Measurements from ENCODE around the gene CDKAL1. TPM values are rescaled to one million over a fixed set of nuclear protein-coding genes. Genes with fewer than 3 reads are reported as not detected.

CDKAL1 gene
- total RNA-seq, 1 donor, result 20.0 TPM

DNA sequence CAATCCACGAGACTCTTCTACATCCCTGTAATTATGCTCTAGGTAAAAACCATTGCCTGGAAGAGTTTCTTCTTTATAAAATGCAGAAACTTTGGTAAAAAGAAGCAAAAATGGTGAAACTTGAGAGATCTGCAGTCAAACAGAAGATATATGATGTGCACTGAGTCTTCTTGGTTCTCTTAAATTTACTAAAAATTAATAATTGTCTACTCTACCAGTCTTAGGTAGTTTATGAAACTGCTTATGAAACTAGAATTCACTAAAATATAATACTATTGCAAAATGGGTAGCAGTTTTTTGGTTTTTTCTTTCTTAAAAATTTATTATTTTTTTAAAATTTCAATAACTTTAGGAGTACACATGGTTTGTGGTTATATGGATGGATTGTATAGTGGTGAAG lies 540.2 kb downstream of the CDKAL1 start:
- H3K4me3 ChIP-seq (ENCODE audit: low read depth, low read length), result no peak overlapping the region
- TF ChIP-seq, protein P1, sequence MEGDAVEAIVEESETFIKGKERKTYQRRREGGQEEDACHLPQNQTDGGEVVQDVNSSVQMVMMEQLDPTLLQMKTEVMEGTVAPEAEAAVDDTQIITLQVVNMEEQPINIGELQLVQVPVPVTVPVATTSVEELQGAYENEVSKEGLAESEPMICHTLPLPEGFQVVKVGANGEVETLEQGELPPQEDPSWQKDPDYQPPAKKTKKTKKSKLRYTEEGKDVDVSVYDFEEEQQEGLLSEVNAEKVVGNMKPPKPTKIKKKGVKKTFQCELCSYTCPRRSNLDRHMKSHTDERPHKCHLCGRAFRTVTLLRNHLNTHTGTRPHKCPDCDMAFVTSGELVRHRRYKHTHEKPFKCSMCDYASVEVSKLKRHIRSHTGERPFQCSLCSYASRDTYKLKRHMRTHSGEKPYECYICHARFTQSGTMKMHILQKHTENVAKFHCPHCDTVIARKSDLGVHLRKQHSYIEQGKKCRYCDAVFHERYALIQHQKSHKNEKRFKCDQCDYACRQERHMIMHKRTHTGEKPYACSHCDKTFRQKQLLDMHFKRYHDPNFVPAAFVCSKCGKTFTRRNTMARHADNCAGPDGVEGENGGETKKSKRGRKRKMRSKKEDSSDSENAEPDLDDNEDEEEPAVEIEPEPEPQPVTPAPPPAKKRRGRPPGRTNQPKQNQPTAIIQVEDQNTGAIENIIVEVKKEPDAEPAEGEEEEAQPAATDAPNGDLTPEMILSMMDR (IDR thresholded peaks at IDR 0.05; ENCODE audit: insufficient read depth, low read length), result no peak
- DNase-seq (ENCODE audit: low read depth), result no peak

DNA sequence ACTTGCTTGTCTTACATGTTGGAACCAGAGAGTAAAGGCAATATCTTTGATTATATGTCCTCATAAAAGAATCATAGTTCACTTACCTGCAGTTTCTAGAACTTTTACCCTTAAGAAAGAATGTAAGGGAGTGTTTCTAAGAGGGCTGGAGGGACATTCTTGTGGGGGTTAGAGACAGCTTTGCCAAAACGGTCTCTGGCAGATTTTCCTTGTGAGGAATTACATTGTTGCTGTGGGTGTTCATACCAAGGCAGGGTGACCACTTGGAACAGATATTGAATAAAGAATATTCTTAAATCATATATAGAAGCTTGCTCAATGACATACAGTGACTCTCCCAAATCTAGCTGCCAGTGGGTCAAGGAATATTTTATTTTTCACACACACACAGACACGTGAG lies 541.7 kb downstream of the CDKAL1 start:
- DNase-seq (ENCODE audit: low read depth), result peak; percentile 3
- no peak overlapping the region for H3K4me3 ChIP-seq (ENCODE audit: low read depth, low read length)
- TF ChIP-seq, protein P1 (IDR thresholded peaks at IDR 0.05; ENCODE audit: insufficient read depth, low read length), result no peak

DNA sequence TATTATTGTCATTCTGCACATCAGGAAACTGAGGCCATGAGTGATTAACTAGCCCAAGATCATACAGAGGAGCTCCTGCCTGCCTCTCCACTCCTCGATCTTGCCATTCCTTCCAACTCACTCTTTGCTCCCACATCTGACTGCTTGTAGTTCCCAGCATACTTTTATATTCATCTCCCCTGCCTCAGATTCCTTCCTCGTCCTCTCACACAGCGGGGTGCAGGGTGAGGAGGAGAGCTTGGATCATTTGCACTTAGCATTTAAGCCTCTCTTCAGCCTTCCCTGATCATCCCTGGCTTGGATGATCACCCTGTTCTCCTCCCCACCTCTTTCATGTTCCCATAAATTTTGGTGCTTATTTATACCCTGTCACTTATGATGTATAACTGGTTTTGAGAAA lies 544.2 kb downstream of the CDKAL1 start:
- H3K4me3 ChIP-seq (ENCODE audit: low read depth, low read length), result no peak overlapping the region
- DNase-seq (ENCODE audit: low read depth), result no peak
- TF ChIP-seq, protein P1 (IDR thresholded peaks at IDR 0.05; ENCODE audit: insufficient read depth, low read length), result no peak

DNA sequence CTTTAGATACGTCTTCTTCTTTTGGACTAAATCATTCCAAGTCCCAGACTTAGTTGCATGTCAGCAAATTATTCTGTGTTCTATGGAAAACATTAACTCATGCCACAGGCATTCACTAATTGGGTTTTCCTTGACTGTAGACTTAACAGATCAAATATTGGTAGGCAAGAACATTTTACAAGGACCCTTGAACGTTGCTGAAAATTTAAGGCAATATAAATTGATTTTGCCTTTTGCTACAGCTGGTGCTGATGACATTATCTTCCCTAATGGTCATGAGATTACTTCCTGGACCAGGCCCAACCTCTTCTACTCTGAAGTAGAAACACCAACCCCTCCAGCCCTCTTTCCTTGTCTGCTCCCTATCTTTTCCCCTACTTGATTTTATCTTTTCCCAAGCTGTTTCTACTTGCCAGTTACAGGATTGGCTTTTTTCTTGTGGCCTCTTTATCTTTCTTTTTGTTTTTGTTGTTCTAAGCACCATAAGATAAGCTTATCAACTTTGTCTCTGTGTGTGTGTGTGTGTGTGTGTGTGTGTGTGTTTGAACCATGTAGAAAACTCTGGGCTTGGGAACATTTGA lies 545.3 kb downstream of the CDKAL1 start:
- peak; percentile 56 for DNase-seq (ENCODE audit: low read depth)
- TF ChIP-seq, protein P1 (IDR thresholded peaks at IDR 0.05; ENCODE audit: insufficient read depth, low read length), result no peak
- no peak overlapping the region for H3K4me3 ChIP-seq (ENCODE audit: low read depth, low read length)

DNA sequence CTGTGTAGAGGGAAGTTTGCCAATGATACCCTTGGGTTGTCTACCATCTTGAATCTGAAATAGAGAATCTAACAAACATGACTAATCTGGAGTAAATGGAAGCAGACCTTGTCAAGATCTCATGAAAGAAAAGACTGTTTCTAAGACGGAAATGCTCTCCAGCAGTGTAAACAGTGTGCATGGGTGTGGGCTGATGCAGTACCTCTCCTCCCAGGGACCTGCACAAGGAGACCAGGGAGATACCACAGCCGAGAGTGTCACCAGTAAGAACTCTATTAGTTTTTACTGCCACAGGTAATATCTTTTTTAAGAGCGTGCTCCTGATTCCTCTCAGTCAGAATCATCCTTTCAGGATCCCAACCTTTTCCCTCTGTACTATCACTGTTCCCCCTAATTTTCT lies 546.0 kb downstream of the CDKAL1 start:
- TF ChIP-seq, protein P1 (IDR thresholded peaks at IDR 0.05; ENCODE audit: insufficient read depth, low read length), result no peak
- H3K4me3 ChIP-seq (ENCODE audit: low read depth, low read length), result no peak overlapping the region
- no peak for DNase-seq (ENCODE audit: low read depth)

DNA sequence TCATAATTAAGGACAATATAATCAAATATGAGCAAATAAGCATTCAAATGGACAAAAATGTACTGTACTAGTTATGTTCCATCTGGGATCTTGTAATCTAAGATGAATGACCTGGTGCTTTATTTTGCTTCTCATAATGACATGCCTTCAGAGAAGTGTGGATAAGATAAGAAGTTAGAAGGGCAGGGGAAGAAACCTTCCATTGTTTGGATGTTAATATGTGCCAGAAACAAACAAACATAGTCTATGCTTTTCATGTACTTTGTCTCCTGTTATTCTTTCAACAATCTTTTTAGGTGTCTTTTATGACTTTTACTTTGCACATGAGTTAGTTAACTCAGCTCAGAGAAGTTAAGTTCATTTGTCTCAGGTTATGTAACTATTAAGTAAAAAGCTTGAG lies 547.8 kb downstream of the CDKAL1 start:
- peak; percentile 6 for DNase-seq (ENCODE audit: low read depth)
- H3K4me3 ChIP-seq (ENCODE audit: low read depth, low read length), result no peak overlapping the region
- TF ChIP-seq, protein P1 (IDR thresholded peaks at IDR 0.05; ENCODE audit: insufficient read depth, low read length), result no peak

DNA sequence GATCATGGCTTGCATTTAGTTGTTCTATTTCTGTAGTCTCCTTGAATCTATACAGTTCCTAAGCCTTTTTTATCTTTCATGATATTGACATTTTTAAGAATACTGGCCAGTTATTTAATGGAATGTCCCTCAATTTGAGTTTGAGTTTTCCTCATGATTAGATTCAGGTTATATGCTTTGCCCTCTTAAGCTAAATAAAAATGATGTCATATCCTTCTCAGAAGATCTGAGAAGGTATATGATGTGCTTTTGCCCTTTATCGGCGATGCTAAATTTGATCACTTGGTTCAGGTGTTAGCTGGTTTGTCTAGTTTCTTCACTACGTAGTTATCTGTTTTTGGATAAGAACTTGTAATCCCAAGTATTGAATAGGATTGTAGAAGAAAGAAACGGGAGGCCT lies 549.5 kb downstream of the CDKAL1 start:
- TF ChIP-seq, protein P1 (IDR thresholded peaks at IDR 0.05; ENCODE audit: insufficient read depth, low read length), result no peak
- DNase-seq (ENCODE audit: low read depth), result no peak
- H3K4me3 ChIP-seq (ENCODE audit: low read depth, low read length), result no peak overlapping the region
